Ramos (cell line): ENCODE results near the gene KIAA1217.

Experiments used
- in situ Hi-C: fragments of 300-500 bp; cut with MboI; formaldehyde crosslinking; loops from one replicate; pipeline ENCODE4 v1.14.3; 2022; ENCODE audit warnings: low sequenced_read_pairs; ENCODE audit not compliant: unreplicated experiment

KIAA1217 gene, protein sequence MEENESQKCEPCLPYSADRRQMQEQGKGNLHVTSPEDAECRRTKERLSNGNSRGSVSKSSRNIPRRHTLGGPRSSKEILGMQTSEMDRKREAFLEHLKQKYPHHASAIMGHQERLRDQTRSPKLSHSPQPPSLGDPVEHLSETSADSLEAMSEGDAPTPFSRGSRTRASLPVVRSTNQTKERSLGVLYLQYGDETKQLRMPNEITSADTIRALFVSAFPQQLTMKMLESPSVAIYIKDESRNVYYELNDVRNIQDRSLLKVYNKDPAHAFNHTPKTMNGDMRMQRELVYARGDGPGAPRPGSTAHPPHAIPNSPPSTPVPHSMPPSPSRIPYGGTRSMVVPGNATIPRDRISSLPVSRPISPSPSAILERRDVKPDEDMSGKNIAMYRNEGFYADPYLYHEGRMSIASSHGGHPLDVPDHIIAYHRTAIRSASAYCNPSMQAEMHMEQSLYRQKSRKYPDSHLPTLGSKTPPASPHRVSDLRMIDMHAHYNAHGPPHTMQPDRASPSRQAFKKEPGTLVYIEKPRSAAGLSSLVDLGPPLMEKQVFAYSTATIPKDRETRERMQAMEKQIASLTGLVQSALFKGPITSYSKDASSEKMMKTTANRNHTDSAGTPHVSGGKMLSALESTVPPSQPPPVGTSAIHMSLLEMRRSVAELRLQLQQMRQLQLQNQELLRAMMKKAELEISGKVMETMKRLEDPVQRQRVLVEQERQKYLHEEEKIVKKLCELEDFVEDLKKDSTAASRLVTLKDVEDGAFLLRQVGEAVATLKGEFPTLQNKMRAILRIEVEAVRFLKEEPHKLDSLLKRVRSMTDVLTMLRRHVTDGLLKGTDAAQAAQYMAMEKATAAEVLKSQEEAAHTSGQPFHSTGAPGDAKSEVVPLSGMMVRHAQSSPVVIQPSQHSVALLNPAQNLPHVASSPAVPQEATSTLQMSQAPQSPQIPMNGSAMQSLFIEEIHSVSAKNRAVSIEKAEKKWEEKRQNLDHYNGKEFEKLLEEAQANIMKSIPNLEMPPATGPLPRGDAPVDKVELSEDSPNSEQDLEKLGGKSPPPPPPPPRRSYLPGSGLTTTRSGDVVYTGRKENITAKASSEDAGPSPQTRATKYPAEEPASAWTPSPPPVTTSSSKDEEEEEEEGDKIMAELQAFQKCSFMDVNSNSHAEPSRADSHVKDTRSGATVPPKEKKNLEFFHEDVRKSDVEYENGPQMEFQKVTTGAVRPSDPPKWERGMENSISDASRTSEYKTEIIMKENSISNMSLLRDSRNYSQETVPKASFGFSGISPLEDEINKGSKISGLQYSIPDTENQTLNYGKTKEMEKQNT (N-terminal part only)

DNA sequence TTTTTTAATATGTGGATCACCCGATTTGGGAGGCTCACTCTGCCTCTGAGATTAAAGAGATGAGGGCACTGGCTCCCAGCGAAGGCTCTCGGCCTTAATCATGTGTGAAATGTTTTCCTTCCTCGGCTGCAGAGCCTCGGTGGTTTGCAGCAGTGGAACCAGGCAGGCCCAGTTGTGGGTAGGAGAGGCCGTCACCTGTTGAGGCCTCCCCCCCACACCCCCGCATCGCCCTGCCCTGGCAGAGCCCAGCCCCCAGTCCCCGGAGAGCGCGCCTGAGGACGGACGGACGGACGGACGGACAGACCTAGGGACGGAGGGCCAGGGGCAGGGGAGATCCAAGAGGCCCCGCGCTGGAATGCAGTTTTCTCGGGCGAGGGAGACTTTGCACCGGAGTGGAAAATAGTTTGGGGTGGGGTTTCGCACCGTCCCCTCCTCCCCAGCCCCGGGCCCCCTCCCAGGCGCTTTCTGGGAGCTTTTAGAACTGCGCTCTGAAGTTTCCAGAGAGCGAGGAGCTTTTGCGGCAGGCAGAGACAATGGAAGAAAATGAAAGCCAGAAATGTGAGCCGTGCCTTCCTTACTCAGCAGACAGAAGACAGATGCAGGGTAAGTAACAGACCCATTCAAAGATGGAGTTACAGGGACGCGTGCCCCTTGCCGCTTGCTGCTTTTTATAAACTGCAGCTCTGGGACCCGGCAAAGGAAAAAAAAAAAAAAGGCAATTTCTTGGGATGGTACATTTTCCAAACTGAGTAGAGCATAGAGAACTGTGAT is at the start of gene KIAA1217:
Gene KIAA1217 (plus strand): TSS at position 478 of the 771 bp plus-strand sequence. CDS start 56 bp downstream, at position 534.
- in situ Hi-C loops: no loop called here

DNA sequence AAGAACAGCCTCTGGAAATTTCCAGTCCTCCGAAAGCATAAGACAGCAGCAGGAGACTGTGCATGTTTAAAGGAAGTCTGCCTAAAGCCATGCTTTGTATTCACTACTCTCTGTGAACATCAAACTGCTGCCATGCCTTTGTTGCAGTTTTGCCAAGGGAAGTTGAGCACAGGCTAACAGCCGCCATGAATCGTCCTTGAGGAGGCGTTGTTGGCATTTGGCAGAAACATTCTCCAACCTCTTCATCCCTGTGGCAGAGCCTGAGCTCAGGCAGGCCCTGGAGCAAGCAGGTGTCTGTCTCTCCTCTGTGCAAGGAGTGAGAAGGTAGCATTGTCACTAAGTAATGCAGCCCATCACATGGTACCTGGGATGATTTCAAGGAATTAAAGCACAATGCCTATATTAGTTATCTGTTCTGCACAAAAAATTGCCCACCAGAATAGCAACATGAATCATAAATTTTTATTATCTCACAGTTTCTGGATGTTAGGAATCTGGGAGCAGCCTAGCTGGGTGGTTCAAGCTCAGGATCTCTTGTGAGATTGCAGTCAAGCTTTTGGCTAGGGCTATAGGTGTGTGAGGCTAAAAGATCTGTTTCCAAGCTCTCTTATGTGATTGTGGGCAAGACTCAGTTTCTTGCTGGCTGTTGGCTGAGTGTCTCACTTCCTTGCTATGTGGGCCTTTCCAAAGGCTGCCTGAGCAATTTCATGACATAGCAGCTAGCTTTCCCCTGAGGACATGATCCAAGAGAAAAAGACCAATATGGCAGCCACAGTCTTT is 46.5 kb upstream of the KIAA1217 start:
- in situ Hi-C loops: no loop called here

DNA sequence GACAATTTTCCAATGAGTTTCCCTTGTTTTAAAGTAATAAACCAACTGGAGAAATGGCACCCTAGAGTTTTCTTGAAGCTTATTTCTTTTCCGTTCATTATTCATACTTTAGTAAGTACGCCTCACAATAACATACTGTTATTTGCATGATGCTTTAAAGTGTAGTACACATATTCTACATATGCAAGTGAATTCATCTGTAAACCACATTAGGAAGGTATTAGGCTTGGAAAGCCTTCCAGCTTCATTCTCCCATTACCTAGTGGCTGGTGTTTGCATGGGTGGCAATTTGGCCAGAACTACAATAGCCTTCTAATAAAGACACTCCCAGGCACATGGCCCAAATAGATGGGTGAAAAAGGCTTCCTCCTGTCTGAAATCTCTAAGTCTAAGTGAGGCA is 45.5 kb upstream of the KIAA1217 start:
- in situ Hi-C loops: no loop called here

DNA sequence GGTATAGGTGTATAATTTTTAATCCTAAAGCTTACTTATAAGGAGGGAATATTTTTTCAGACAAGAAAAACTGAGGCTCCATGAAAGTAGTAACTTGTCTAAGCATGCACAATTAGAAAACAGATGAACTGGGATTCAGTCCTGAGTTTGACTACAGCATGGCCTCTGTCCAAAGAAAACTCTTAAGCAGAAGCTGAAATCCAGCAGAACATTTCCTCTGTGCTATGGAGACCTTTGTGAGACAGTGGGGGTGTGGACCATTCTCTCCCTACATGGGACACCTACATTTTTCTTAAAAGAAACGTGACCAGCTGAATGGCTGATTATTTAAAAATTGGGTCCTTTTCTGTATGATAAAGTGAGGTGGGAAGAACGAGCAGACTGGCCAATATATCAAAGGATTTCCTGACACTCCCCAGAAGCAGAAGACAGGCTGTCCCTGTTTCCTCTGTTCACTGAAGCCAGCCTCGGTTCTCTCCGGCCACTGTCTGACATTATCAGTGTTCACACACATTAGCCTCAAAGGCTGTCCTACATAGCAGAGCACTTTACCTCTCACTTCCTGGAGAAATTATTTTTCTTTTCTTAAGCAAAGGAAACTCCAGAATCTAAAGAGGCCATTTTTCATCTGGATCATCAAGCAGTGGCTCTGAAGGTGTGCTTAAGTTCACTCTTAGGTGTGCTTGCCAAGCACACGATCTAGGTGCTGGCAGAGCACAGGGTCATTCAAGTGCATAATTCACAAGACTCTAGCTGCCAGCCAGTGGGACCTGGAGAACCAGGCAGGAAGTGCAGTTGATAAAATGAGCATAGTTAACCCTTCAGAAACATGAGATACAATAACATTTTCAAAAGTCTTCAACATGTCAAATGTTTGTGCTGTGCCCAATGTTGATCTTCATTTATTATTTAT is 40.4 kb upstream of the KIAA1217 start:
- in situ Hi-C loops: no loop called here

DNA sequence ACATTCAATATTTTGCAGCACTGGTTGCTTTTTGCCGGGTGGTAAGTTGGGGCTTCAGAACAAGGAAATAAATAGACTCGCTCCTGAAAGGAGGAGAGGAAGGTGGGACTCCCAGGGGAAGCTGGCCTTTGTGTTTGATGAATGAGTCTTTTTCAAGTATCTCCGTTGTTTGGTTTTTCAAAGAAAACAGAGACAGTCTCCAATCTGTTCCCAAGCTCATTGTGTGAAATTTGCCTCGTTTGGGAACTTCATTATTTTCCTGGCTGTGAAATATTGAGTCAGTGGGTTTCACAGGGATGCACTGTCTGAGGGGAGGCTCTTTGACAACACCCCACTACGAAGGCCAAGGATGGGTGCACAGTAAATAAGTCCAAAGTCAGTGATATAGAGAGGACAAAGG is 38.7 kb upstream of the KIAA1217 start:
- in situ Hi-C loops: no loop called here

DNA sequence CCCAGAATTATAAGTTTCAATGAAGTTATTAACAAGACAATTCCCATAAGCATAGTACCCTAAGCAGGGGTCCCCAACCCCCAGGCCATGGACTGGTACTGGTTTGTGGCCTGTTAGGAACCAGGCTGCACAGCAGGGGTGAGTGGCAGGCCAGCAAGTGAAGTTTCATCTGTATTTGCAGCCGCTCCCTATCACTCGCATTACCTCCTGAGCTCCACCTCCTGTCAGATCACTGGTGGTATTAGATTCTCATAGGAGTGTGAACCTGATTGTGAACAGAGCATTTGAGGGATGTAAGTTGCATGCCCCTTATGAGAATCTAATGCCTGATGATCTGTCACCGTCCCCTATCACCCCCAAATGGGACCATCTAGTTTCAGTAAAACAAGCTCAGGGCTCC is 36.0 kb upstream of the KIAA1217 start:
- in situ Hi-C loops: no loop called here

DNA sequence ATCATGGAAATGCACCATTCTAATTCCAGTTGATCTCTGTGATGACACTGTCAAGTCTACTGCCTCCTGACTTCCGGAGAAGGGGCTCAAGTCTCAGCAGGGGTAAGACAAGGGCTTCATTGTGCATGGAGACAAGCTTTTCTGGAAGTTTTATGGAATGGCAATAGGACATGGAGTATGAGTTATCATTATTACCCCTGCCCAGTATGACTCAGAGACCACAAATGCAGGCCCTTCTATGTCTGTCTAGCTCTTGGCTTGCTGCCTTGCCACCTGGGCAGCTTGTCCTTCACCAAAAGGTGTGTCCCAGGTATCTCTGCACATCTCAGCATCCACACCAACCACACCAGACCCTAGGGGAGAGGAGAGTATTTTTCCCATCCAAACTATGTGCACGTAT is 34.9 kb upstream of the KIAA1217 start:
- in situ Hi-C loops: no loop called here

DNA sequence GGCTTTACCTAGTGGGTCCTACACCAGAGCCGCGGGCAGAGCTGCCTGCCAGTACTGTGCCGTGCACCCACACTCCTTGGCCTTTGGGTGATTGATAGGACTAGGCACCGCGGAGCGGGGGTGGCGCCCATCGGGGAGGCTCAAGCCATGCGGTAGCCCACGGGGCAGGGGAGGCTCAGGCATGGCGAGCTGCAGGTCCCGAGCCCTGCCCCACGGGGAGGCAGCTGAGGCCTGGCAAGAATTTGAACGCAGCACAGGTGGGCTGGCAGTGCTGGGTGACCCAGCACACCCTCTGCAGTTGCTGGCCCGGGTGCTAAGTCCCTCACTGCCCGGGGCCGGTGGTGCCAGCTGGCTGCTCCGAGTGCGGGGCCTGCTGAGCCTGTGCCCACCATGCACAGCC is 32.3 kb upstream of the KIAA1217 start:
- in situ Hi-C loops: no loop called here

DNA sequence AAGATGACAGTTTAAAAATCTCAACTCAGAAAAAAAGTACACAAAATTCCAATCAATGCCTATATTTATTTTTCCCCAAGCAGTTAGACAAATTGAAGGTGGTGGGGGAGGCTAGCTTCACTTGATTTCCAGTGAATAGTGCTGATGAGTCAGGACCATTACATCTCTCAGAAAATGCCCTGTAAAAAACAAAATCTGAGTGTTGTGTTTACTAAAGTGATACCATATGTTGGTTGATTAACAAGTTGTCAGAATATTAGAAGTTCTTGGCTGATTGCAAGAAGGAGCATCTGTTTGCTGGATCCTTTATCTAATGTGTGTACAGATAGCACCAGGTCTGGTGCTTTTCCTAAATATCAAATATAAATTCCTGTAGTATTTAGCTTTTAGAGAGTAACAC is 31.3 kb upstream of the KIAA1217 start:
- in situ Hi-C loops: no loop called here

DNA sequence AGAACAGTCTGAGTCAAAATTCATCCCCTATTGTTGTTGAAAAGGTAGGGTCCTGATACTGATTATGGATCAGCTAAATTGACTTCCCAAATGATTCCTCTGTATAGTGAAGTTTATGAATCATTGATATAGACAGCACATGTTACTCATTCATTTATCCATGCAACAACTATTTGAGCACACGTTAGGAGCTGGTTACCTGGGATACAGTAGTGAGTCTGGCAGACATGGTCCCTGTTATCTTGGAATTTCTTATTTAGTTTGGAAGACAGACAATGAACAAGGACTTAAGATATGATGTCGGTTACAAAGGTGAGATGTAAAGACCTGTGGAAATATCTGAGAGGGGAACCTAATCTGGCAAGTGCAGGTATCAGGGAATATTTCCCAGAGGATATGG is 28.0 kb upstream of the KIAA1217 start:
- in situ Hi-C loops: no loop called here

DNA sequence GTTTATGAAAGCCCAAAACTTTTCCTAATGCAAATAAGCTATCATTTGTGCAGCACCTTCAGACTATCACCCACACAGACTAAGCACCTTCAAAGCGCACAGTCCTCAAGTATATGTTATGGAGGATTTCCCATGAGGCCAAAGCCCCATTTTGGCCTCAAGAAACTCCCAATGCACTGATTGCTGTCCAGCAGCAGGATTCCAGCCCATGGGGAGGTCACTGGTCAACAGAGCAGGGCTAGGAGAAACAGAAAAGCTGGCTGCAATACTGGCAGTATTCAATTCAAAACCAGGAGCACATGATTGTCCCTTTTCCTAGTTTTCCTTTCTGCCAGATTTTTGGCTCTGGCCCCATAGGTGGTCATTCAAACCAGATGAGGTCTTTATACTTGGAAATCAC is 24.5 kb upstream of the KIAA1217 start:
- in situ Hi-C loops: no loop called here

DNA sequence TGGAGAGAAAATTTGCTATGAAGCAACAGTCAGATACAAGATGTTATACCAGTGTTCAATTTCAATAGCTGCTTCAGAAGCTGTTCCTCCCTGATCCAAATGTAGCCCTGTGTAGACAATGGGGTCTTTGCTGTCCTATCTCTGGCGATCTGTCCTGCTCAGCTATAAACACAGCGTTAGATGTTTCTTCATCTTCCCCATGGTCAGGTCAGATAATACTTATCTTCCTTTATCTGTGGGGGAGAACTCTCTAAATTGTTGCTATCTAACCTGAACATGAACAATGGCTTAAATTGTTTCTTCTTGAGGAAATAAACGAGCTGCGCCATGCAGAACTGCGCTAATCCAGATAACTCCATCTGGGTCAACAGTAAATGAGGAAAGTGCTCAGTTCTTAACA is 15.6 kb upstream of the KIAA1217 start:
- in situ Hi-C loops: no loop called here

DNA sequence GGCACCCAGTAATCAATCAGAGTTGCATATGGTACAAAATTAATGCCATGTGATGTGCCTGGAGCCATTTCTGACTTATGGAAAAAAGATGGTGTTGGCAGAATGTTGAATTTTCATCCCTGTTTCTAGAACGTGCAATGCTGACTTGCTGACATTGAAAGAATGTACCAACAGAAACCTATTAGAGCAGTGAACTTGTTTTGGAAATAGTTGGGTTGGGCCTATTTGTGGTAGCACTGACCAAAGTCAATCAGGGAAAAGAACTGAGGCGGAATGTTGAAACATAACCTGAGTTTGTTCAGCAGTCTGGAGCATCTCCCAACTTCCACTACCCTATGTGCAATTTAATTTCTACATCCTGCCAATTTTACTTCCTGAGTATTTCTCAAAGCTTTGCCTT is 11.7 kb upstream of the KIAA1217 start:
- in situ Hi-C loops: no loop called here

DNA sequence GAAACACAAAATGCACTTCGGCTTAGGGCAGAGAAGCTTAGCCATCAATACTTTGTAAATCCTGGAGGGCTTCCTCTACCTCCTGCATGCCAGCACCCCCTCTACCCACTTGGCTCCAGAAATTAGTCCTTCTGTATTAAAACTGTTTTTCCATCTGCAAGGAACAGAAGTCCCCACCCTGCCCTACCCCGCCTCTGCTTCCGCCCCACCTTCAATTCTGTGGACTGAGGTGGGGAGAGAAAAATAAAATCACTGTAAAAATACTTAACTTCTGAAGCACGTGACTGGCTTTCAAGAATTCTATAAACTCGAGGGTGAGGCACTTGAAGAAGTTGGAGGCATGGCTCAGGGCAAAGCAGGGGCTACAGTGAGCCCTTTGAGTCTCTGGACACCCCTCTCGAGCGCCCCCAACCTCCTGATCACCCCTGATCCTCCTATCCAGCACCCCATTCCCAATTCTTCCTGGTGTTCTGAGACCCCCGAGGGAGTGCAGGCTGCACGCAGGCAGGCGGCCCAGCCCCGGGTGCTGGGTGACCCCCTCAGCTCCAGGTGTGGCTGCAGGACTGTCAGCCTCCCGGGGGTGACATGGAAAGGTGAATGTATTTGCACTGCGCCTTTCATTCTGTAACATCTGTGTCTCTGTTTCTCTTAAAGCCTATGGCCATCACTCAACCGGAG is 7.3 kb upstream of the KIAA1217 start:
- in situ Hi-C loops: no loop called here

DNA sequence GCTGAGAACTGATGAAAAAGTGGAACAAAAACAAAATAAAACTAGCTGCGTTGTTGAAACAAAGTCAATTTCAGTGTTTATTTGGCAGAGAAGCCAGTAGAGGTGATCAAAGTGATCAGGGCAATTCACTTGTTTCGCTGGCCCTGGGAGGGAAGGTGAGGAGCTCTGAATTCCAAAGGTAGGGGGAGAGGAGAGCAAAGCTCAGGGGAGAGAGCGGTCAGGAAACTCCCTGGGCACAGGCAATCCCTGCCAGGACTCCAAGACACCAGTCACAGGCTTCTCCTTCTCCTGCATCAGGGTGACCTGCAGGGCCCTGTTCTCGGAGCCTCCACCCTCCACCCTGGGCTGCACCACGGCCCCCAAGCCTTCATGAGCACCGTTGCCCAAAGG is 6.8 kb upstream of the KIAA1217 start:
- in situ Hi-C loops: no loop called here

DNA sequence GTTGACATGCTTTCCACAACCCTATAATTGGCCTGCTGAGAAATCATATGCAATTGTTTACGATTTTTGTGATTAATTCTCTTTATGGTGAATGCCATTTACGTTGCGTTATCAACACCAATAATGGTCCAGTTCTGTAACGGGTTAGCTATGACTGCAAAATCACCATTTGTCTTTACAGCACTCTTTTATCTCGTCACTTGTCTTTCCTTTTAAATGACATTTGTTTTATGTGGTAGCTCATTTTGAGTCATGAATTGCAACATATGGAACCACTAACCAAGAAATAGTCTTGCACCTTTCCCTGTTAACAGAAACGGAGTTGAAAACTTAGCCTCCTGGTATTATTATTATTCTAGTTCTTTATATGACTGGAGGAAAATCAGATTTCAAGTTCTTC is 3.1 kb upstream of the KIAA1217 start:
- in situ Hi-C loops: no loop called here

DNA sequence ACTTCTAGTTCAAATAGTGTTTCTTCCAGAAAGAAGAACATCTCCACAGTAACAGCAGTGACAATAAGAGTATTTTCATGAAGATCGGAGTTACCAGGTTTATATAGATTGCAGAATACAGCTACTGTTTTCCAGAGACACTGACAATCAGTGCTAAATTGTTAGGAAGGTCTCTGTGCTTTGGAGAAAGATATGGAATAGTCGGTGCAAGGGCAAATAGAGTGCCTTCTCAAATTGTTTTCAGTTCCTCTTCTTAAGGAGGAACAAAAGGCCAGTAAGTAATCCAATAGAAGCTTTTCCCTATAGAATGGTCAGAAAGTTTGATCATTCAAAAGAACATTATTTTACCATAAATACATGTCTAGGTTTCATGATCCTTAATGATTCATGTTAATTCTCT is 2.6 kb upstream of the KIAA1217 start:
- in situ Hi-C loops: no loop called here

DNA sequence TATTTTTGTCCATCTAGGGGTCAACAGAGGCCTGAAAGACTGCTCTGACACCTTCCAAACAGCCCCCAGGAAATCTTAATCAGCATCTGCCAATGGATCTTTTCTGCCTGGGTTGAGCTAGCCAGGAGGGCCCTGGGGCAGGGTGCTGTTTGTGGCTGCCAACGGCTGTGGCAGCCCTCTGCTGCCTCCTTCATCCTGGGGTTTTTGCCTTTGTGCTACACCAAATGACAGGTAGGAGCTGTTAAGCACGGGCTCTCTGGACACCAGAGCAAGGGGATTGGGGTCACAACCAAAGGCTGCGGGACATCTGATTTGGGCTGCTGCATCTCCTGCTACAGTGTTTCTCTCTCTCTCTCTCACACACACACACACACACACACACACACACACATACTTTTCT is 2.0 kb upstream of the KIAA1217 start:
- in situ Hi-C loops: no loop called here
